Panc1 (cell line): ENCODE data around the gene RIT2. TPM values are rescaled to one million over a fixed set of nuclear protein-coding genes. Genes with fewer than 3 reads are reported as not detected.

Experiments used
- ATAC-seq: fragments of 200-7000 bp; cut with Tn5 transposase; 2 replicates; pipeline ENCODE4 v1.9.1; 2020; ENCODE audit warnings: mild to moderate bottlenecking, moderate library complexity
- BruUV-seq: library from RNA; stranded (reverse); fragments of 400-500 nt; replicated peaks from 2 replicates; lab custom pipeline; 2021; lab: Mats Ljungman, UMichigan
- CTCF ChIA-PET: fragments of 300-600 bp; sonication (Branson Sonifier 250); formaldehyde crosslinking; loops from one replicate; lab custom pipeline; 2022; ENCODE audit warnings: antibody characterized with exemption; lab: Charles Lee
- POLR2A ChIA-PET: fragments of 300-600 bp; sonication (Branson Sonifier 250); formaldehyde crosslinking; loops from one replicate; lab custom pipeline; 2022; ENCODE audit warnings: antibody characterized with exemption; lab: Charles Lee
- DNase-seq: peaks from one replicate; pipeline ENCODE4 v3.0.0-alpha.2; 2010; ENCODE audit warnings: low read depth, low spot score
- H3K27ac ChIP-seq: 2 replicates; pipeline ENCODE4 v1.5.1; 2011; ENCODE audit warnings: mild to moderate bottlenecking, low read length, inconsistent platforms
- H3K27me3 ChIP-seq: fragments of 200-500 bp; sonication (Bioruptor generic); 2 replicates; pipeline ENCODE4 v1.6.0; 2014; ENCODE audit warnings: low read length, inconsistent platforms; ENCODE audit not compliant: control insufficient read depth, insufficient read depth
- H3K36me3 ChIP-seq: fragments of 200-500 bp; sonication (Bioruptor generic); 2 replicates; pipeline ENCODE4 v1.5.1; 2014; ENCODE audit warnings: inconsistent platforms, mild to moderate bottlenecking, low read length, moderate library complexity; ENCODE audit not compliant: control insufficient read depth, insufficient read depth
- H3K4me1 ChIP-seq: 2 replicates; pipeline ENCODE4 v1.5.1; 2011; ENCODE audit warnings: inconsistent platforms, mild to moderate bottlenecking, low read length, moderate library complexity; ENCODE audit not compliant: control insufficient read depth, insufficient read depth
- H3K4me3 ChIP-seq, 2 experiments: 2 replicates each; pipeline ENCODE4 v1.5.1; 2011 to 2012; ENCODE audit warnings: low read depth in 2 of 2, low read length in 2 of 2, mild to moderate bottlenecking in 2 of 2, inconsistent platforms in 1 of 2, moderate library complexity in 1 of 2
- H3K9me3 ChIP-seq: fragments of 200-500 bp; sonication (Bioruptor generic); 2 replicates; pipeline ENCODE4 v1.5.1; 2014; ENCODE audit warnings: low read depth, mild to moderate bottlenecking, inconsistent platforms, low read length, moderate library complexity; ENCODE audit not compliant: control insufficient read depth, insufficient read depth
- CTCF ChIP-seq: fragments of 450-650 bp; IDR thresholded peaks from 2 replicates; pipeline ENCODE4 v1.5.1; 2017; ENCODE audit warnings: mild to moderate bottlenecking
- POLR2AphosphoS5 ChIP-seq: IDR thresholded peaks from 2 replicates; pipeline ENCODE4 v1.6.1; 2012; ENCODE audit warnings: mild to moderate bottlenecking, low read depth, low read length, moderate library complexity
- REST ChIP-seq, 2 experiments: IDR thresholded peaks; 2 replicates each; pipeline ENCODE4 v1.6.1; 2011 to 2012; ENCODE audit warnings: low read depth in 2 of 2, control low read depth in 1 of 2, low read length in 1 of 2, mild to moderate bottlenecking in 1 of 2, moderate library complexity in 1 of 2; ENCODE audit not compliant: insufficient read depth in 1 of 2
- SIN3A ChIP-seq: IDR thresholded peaks from 2 replicates; pipeline ENCODE4 v1.6.1; 2012; ENCODE audit warnings: low read depth, mild to moderate bottlenecking, low read length, moderate library complexity, borderline replicate concordance; ENCODE audit not compliant: insufficient read depth
- TCF7L2 ChIP-seq: IDR thresholded peaks from 2 replicates; pipeline ENCODE4 v1.6.1; 2011; ENCODE audit warnings: mild to moderate bottlenecking, low read depth, low read length, inconsistent platforms
- in situ Hi-C: cut with HindIII; loops from 2 replicates; pipeline ENCODE4 v1.10.0; 2016; ENCODE audit warnings: low sequenced_read_pairs, low pct_unique_long_range_greater_than_20kb
- intact Hi-C: fragments of 100-400 bp; cut with micrococcal nuclease; formaldehyde crosslinking; loops from one replicate; pipeline ENCODE4 v1.10.0; 2022; ENCODE audit not compliant: unreplicated experiment
- total RNA-seq: library from RNA; stranded (reverse); gene quantifications from one replicate; pipeline ENCODE4 v1.2.1, GENCODE V29; 2021; ENCODE audit not compliant: unreplicated experiment

Gene RIT2
- total RNA-seq, 1 experiment from 2014 or later, result not detected

- Histone ChIP-seq H3K27ac (no peak overlapping the region), H3K9me3 (no peaks in the 10 kb centered on the region), H3K4me3 (no peak overlapping the region), H3K27me3 (no peaks in the 10 kb centered on the region), H3K4me1 (no peaks in the 10 kb centered on the region), H3K36me3 (no peaks in the 10 kb centered on the region)
- POLR2A ChIA-PET, result no interaction called here
- ATAC-seq (no peak), DNase-seq (no peak)
- TF ChIP-seq CTCF, result no peak
- TF ChIP-seq POLR2AphosphoS5, result no peak
- no peak for TF ChIP-seq TCF7L2
- no peak for TF ChIP-seq SIN3A
- no peak for TF ChIP-seq REST (IDR thresholded peaks at IDR 0.05; ENCODE audit: insufficient read depth in 1 of 2, low read depth in 2 of 2, low read length in 1 of 2)
- in situ Hi-C loops (no loop called here), intact Hi-C loops (no loop called here)
- CTCF ChIA-PET, result no interaction called here
- BruUV-seq, result no TSS peak
Observed at GRCh38 chr18:42893977-42894376, 221.5 kb downstream of the RIT2 start.

- CTCF ChIA-PET, result no interaction called here
- Histone ChIP-seq H3K27me3 (no peaks in the 10 kb centered on the region), H3K36me3 (no peaks in the 10 kb centered on the region), H3K4me1 (no peaks in the 10 kb centered on the region), H3K9me3 (no peaks in the 10 kb centered on the region), H3K4me3 (no peak overlapping the region), H3K27ac (no peak overlapping the region)
- POLR2A ChIA-PET, result no interaction called here
- intact Hi-C loops, result no loop called here
- no TSS peak for BruUV-seq
- in situ Hi-C loops, result no loop called here
- no peak for DNase-seq
- ATAC-seq, result no peak
- no peak for TF ChIP-seq TCF7L2
- no peak for TF ChIP-seq POLR2AphosphoS5
- TF ChIP-seq REST (IDR thresholded peaks at IDR 0.05; ENCODE audit: insufficient read depth in 1 of 2, low read depth in 2 of 2, low read length in 1 of 2), result no peak
- TF ChIP-seq CTCF, result no peak
- no peak for TF ChIP-seq SIN3A
Observed at GRCh38 chr18:42892181-42892580, 223.3 kb downstream of the RIT2 start.
